ENCODE measurements around the gene HDLBP.
"Not testable (repeated sequence)": the region's sequence is repeated elsewhere in the genome, so short reads cannot be mapped to it uniquely, and the experiment has no call there.

Gene HDLBP

DNA sequence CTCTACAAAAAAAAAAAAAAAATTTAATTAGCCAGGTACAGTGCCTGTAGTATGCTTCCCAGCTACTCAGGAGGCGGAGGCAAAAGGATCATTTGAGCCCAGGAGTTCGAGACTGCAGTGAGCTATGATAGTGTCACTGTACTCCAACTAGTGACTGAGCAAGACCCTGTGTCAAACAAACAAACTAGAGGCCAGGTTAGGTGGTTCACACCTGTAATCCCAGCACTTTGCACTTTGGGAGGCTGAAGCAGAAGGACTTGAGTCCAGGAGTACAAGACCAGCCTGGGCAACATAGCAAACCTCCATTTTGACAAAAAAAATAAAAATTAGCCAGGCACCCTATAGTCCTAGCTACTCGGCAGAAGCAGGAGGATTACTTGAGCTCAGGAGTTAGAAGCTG lies 13.4 kb downstream of the HDLBP start:
- POLR2A ChIA-PET, result interaction anchor here (2.2 kb wide), 1 partner anchor 13 kb away, joined by 10 read pairs; the partner anchor contains the start of genes HDLBP and SEPTIN2
- CTCF ChIA-PET, result interaction anchor here (1.4 to 3.0 kb wide), 7 partner anchors 10 to 47 kb away, joined by 3 to 13 read pairs (median 5); partner anchors contain the start of genes HDLBP and SEPTIN2
- no peak for DNase-seq (ENCODE audit: extremely low spot score)

DNA sequence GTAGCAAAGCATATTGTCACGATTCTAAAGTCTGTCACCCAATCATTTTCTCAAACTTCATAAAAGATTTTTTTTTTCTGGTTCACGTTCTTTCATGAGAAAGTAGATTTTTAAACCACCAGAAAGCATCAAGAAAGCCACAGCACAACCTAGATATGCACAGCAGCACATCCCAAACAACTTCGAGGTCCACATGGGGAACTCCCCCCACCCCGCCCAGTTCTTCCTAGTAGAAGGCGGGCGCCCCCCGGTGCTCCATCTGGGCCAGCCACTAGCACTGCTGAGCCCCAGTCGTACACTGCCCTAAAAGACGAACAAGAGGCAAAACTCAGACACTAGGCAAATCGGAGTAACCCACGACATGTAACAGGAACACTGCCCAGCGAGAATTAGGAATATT lies 15.5 kb downstream of the HDLBP start:
- TF ChIP-seq, protein P1, sequence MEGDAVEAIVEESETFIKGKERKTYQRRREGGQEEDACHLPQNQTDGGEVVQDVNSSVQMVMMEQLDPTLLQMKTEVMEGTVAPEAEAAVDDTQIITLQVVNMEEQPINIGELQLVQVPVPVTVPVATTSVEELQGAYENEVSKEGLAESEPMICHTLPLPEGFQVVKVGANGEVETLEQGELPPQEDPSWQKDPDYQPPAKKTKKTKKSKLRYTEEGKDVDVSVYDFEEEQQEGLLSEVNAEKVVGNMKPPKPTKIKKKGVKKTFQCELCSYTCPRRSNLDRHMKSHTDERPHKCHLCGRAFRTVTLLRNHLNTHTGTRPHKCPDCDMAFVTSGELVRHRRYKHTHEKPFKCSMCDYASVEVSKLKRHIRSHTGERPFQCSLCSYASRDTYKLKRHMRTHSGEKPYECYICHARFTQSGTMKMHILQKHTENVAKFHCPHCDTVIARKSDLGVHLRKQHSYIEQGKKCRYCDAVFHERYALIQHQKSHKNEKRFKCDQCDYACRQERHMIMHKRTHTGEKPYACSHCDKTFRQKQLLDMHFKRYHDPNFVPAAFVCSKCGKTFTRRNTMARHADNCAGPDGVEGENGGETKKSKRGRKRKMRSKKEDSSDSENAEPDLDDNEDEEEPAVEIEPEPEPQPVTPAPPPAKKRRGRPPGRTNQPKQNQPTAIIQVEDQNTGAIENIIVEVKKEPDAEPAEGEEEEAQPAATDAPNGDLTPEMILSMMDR (IDR thresholded peaks at IDR 0.05; ENCODE audit: control extremely low read depth, extremely low read depth, low read depth, missing control alignments), result no peak
- no peak for DNase-seq (ENCODE audit: extremely low spot score)
- CTCF ChIA-PET, result interaction anchor here (2.4 kb wide), 1 partner anchor 8 kb away, joined by 7 read pairs; no protein-coding TSS in a partner anchor
- POLR2A ChIA-PET, result no interaction called here

More for the DNA sequence above, 13.4 kb downstream of the HDLBP start:
- TF ChIP-seq, protein P1 (IDR thresholded peaks at IDR 0.05; ENCODE audit: control extremely low read depth, extremely low read depth, low read depth, missing control alignments), result no peak

DNA sequence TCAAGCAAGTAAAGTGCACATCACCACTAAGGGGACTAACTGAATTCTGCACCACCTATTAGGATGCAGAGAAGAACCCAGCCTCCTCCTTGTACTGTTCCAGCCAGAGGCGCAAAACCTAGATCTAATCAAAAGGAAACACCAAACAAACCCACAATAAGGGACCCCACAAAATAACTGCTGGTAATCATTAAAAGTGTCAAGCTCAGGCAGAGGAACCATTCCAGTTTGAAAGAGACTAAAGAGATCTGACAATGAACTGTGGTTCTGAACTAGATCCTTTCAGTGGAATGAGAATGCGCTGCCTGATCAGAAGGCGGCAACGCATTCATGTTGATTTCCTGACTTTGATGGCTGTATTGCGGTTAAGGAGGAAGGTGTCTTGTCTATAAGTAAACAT lies 16.8 kb downstream of the HDLBP start:
- CTCF ChIA-PET, result interaction anchor here (1.2 to 1.4 kb wide), 2 partner anchors 9 to 17 kb away, joined by 3 to 4 read pairs; partner anchors contain the start of genes HDLBP and SEPTIN2
- TF ChIP-seq, protein P1 (IDR thresholded peaks at IDR 0.05; ENCODE audit: control extremely low read depth, extremely low read depth, low read depth, missing control alignments), result no peak
- POLR2A ChIA-PET, result interaction anchor here (0.7 kb wide), 1 partner anchor 736 kb away, joined by 6 read pairs; no protein-coding TSS in a partner anchor
- no peak for DNase-seq (ENCODE audit: extremely low spot score)

DNA sequence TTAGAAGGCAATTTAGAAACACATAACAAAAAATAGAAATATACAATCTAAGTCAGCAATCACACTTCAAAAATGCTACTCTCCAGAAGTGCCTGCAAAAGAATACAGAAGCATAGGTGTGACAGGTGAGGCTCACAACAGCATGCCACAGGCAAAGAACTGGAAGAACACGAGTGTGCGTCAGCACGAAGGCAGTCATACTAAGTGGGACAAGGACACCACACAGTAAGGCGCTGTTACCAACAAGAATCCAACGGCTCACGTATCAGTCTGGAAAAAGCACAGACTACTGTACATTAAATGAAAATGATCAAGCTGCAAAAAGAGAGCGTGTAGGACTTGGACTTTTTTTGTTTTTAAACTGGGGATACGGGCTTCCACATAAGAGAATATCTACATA lies 18.7 kb downstream of the HDLBP start:
- CTCF ChIA-PET, result interaction anchor here (1.7 kb wide), 1 partner anchor 14 kb away, joined by 6 read pairs; no protein-coding TSS in a partner anchor
- POLR2A ChIA-PET, result no interaction called here
- TF ChIP-seq, protein P1 (IDR thresholded peaks at IDR 0.05; ENCODE audit: control extremely low read depth, extremely low read depth, low read depth, missing control alignments), result no peak
- no peak for DNase-seq (ENCODE audit: extremely low spot score)

DNA sequence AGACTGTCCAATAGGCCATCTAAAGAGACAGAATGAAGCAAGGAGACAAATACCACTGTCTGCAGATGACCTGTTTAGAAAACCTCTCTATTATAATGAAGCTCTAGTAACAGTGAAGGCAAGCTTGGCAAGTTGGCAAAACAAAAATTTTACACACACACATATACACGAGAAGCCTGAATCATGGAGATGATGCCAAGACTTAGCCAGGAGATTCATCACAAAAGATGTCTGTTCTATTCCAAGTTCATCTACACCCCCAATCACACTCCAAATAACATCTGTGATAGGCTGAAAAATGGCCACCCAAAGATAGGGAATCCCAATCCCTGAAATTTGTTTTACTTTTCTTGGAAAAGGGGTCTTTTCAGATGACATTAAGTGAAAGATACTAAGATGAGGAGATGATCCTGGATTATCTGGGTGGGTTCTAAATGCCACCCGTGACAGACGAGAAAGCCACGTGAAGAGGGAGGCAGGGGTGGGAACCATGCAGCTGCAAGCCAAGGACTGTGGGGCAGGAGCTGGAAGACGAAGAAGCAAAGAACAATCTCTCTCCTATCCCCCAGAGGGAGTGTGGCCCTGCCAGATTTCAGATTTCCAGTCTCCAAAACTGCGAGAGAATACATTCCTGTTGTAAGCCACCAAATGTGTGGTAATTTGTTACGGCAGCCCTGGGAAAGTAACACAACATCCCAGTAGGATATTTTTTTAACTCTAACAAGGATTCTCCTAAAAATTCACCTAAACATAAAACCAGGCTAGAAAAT lies 20.0 kb downstream of the HDLBP start:
- POLR2A ChIA-PET, result no interaction called here
- TF ChIP-seq, protein P1 (IDR thresholded peaks at IDR 0.05; ENCODE audit: control extremely low read depth, extremely low read depth, low read depth, missing control alignments), result no peak
- CTCF ChIA-PET, result interaction anchor here (1.7 kb wide), 1 partner anchor 12 kb away, joined by 6 read pairs; no protein-coding TSS in a partner anchor
- no peak for DNase-seq (ENCODE audit: extremely low spot score)

DNA sequence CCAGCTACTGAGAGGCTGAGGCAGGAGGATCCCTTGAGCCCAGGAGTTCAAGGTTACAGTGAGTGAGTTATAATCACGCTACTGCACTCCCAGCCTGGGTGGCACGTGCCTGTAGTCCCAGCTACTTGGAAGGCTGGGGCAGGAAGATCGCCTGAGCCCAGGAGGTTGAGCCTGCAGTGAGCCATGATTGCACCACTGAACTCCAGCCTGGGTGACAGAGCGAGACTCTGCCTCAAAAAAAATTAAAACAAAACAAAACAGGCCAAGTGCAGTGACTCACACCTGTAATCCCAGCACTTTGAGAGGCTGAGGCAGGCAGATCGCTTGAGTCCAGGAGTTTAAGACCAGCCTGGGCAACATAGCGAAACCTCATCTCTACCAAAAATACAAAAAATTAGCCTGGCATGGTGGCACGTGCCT lies 22.1 kb downstream of the HDLBP start:
- ChIA-PET POLR2A (interaction anchor here (1.1 to 1.8 kb wide), 2 partner anchors 10 to 21 kb away, joined by 3 to 10 read pairs; partner anchors contain the start of gene HDLBP), CTCF (interaction anchor here (1.0 to 2.6 kb wide), 5 partner anchors 8 to 21 kb away, joined by 3 to 11 read pairs (median 4); no protein-coding TSS in a partner anchor)
- DNase-seq (ENCODE audit: extremely low spot score), result not testable (repeated sequence)
